HEK293T (cell line): ENCODE results near the gene SCYGR1.
"Not testable (repeated sequence)": the region's sequence is repeated elsewhere in the genome, so short reads cannot be mapped to it uniquely, and the experiment has no call there.

ENCODE experiments used
- CTCF ChIA-PET: fragments of 350-600 bp; formaldehyde crosslinking; extraction: SDS; loops from one replicate; lab custom pipeline; 2021; ENCODE audit warnings: antibody characterized with exemption, inconsistent platforms; lab: Yijun Ruan, JAX
- POLR2A ChIA-PET: fragments of 350-600 bp; formaldehyde crosslinking; extraction: SDS; loops from one replicate; lab custom pipeline; 2020; ENCODE audit warnings: antibody characterized with exemption, inconsistent platforms; lab: Yijun Ruan, JAX
- DNase-seq: peaks from one replicate; pipeline ENCODE4 v3.0.0; 2012; ENCODE audit warnings: mixed read lengths; ENCODE audit errors: extremely low spot score
- ARNT ChIP-seq: fragments of 450-650 bp; IDR thresholded peaks from 2 replicates; pipeline ENCODE4 v1.6.1; 2017; ENCODE audit warnings: mild to moderate bottlenecking
- BHLHE40 ChIP-seq: fragments of 450-650 bp; IDR thresholded peaks from 2 replicates; pipeline ENCODE4 v1.6.1; 2016; ENCODE audit warnings: mild to moderate bottlenecking, moderate library complexity, borderline replicate concordance
- CTBP1 ChIP-seq: fragments of 450-650 bp; IDR thresholded peaks from 2 replicates; pipeline ENCODE4 v1.6.1; 2016; ENCODE audit warnings: borderline replicate concordance
- ELF4 ChIP-seq: fragments of 450-650 bp; IDR thresholded peaks from 2 replicates; pipeline ENCODE4 v1.6.1; 2017; ENCODE audit warnings: antibody characterized with exemption
- FOXA1 ChIP-seq: fragments of 450-650 bp; IDR thresholded peaks from 2 replicates; pipeline ENCODE4 v1.6.1; 2016; ENCODE audit warnings: mild to moderate bottlenecking
- FOXK2 ChIP-seq: fragments of 450-650 bp; IDR thresholded peaks from 2 replicates; pipeline ENCODE4 v1.6.1; 2016; ENCODE audit warnings: mild to moderate bottlenecking
- FOXM1 ChIP-seq: fragments of 450-650 bp; IDR thresholded peaks from 2 replicates; pipeline ENCODE4 v1.6.1; 2017; ENCODE audit warnings: mild to moderate bottlenecking, borderline replicate concordance
- HDGF ChIP-seq: fragments of 450-650 bp; IDR thresholded peaks from 2 replicates; pipeline ENCODE4 v1.6.1; 2017; ENCODE audit warnings: antibody characterized with exemption, borderline replicate concordance
- L3MBTL2 ChIP-seq: fragments of 450-650 bp; conservative IDR thresholded peaks from 2 replicates; pipeline ENCODE4 v1.6.1; 2016; ENCODE audit warnings: mild to moderate bottlenecking
- LEF1 ChIP-seq: fragments of 450-650 bp; IDR thresholded peaks from 2 replicates; pipeline ENCODE4 v1.6.1; 2017; ENCODE audit warnings: mild to moderate bottlenecking, borderline replicate concordance
- NFRKB ChIP-seq: fragments of 450-650 bp; IDR thresholded peaks from 2 replicates; pipeline ENCODE4 v1.6.1; 2016; ENCODE audit warnings: mild to moderate bottlenecking, moderate library complexity
- SP1 ChIP-seq: fragments of 450-650 bp; IDR thresholded peaks from 2 replicates; pipeline ENCODE4 v1.6.1; 2017
- SUZ12 ChIP-seq: fragments of 450-650 bp; IDR thresholded peaks from 2 replicates; pipeline ENCODE4 v1.6.1; 2016; ENCODE audit warnings: mild to moderate bottlenecking
- TARDBP ChIP-seq: fragments of 450-650 bp; IDR thresholded peaks from 2 replicates; pipeline ENCODE4 v1.6.1; 2016
- ZNF384 ChIP-seq: fragments of 450-650 bp; IDR thresholded peaks from 2 replicates; pipeline ENCODE4 v1.6.1; 2016
- TF ChIP-seq, protein P1 (sequence below): fragments of 450-650 bp; IDR thresholded peaks from 2 replicates; pipeline ENCODE4 v1.6.1; 2016

SCYGR1 gene

DNA sequence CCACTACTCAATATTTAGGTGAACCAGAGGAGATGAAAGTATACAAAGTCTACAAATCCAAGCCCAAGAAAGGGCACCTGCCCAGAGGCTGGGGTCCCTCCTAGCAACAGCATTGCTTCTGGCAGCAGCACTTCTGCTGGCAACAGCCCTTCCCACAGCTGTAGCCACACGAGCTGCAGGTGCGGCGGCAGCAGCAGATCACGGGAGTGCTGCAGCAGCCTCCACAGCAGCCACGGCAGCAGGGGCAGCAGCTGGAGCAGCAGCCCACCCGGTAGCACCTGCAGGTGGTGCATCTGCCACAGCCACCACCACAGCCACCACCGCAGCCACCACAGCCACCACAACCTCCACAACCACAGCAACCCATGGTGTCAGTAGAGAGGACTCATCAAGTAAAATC lies at the start of gene SCYGR1:
SCYGR1 (minus strand) TSS at position 367 of the 400 bp plus-strand sequence; CDS start at position 367, 0 bp downstream.
- DNase-seq, POLR2A ChIA-PET, CTCF ChIA-PET: not testable (repeated sequence)

- no peak for DNase-seq
- ChIA-PET POLR2A (no interaction called here), CTCF (no interaction called here)
- no peak for TF ChIP-seq SUZ12
- no peak for TF ChIP-seq ARNT
- TF ChIP-seq ELF4 = no peak
- TF ChIP-seq CTBP1 = no peak
- no peak for TF ChIP-seq ZNF384
- no peak for TF ChIP-seq L3MBTL2
- TF ChIP-seq FOXA1 = no peak
- no peak for TF ChIP-seq HDGF
- TF ChIP-seq BHLHE40 = no peak
- no peak for TF ChIP-seq LEF1
- TF ChIP-seq FOXM1 = no peak
- TF ChIP-seq NFRKB = no peak
- no peak for TF ChIP-seq SP1
Measured at GRCh38 chr2:227436436-227437174, 48.9 kb upstream of the SCYGR1 start.

- no peak for DNase-seq
- CTCF ChIA-PET = no interaction called here
- POLR2A ChIA-PET = no interaction called here
- TF ChIP-seq LEF1 = no peak
- no peak for TF ChIP-seq SP1
- TF ChIP-seq CTBP1 = no peak
- no peak for TF ChIP-seq FOXM1
- TF ChIP-seq L3MBTL2 = no peak
- TF ChIP-seq NFRKB = no peak
- no peak for TF ChIP-seq BHLHE40
Measured at GRCh38 chr2:227433171-227433570, 45.4 kb upstream of the SCYGR1 start.

GRCh38 chr2:227430639-227431038 lies 42.9 kb upstream of the SCYGR1 start:
- ChIA-PET POLR2A (no interaction called here), CTCF (no interaction called here)
- TF ChIP-seq FOXM1 (no peak), TARDBP (no peak), NFRKB (no peak), FOXA1 (no peak)
- DNase-seq = no peak

DNA sequence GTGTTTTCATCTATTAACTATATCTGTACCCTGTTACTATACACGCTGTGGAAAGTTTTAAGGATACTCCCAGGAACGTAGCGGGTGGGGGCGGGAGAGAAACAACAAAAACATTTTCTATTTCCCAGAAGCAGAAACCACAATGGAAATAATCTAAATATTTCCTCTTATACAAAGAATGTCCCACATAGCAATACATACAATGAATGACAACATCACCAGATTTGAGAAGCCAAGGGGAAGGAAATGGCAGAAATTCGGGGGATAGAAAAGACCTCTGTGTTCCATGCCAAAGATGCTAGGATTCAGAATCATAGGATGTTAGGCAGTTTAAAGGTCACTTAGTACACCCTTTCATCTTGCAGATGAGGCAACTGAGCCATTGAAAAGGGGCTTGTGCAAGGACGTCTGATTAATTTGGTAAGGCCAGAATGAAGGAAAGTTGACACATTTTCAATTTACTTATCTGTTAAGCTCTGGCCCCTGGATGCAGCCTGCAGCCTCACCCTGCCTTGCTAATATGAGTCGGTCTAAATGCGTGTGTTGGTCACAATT lies 41.1 kb upstream of the SCYGR1 start:
- DNase-seq = no peak
- CTCF ChIA-PET = no interaction called here
- POLR2A ChIA-PET = no interaction called here
- no peak for TF ChIP-seq NFRKB
- TF ChIP-seq CTBP1 = no peak
- no peak for TF ChIP-seq BHLHE40
- no peak for TF ChIP-seq ARNT
- TF ChIP-seq ZNF384 = no peak
- TF ChIP-seq ELF4 = no peak
- no peak for TF ChIP-seq SP1

DNA sequence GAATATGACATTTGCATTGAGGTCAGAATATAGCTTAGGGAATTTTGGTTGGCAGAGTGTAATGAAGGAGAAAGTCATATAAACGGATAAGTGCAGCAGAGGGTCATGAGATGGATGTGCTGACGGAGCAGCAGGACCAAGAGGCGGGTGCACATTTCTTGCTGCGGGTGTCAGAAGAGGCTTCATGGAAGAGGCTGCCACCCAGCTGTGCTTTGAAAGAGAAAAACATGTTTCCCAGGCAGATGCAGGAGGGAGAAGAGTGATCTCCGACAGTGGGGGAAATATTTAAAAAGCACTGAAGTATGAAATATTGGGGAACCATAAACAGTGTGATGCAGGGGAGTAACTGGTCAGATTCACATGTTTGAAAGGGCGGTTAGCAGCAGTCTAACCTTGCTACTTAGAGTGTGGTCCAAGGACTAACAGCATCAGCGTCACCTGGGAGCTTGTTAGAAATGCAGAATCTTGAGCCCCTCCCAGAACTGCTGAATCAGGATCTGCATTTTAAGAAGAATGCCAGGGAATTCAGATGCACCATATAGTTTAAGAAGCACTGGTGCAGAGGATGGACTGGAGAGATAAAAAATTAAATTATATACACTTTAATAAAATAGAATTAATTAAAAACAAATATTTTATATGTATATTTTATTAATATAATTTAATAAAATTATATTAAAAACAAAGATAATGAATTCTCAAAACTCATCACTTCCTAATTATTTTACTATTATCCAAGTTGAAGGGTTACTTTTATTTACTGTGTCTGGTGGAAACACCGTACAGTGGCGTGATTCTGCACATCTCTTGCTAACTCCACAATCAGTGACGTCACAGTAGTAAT lies 36.1 kb upstream of the SCYGR1 start:
- ChIA-PET CTCF (no interaction called here), POLR2A (no interaction called here)
- no peak for DNase-seq
- TF ChIP-seq HDGF (no peak), TARDBP (no peak), SUZ12 (no peak), FOXM1 (no peak), L3MBTL2 (no peak), ELF4 (no peak), FOXA1 (no peak), ZNF384 (no peak), LEF1 (no peak), ARNT (no peak), CTBP1 (no peak), SP1 (no peak), BHLHE40 (no peak), FOXK2 (no peak), NFRKB (no peak)
- TF ChIP-seq, protein P1, sequence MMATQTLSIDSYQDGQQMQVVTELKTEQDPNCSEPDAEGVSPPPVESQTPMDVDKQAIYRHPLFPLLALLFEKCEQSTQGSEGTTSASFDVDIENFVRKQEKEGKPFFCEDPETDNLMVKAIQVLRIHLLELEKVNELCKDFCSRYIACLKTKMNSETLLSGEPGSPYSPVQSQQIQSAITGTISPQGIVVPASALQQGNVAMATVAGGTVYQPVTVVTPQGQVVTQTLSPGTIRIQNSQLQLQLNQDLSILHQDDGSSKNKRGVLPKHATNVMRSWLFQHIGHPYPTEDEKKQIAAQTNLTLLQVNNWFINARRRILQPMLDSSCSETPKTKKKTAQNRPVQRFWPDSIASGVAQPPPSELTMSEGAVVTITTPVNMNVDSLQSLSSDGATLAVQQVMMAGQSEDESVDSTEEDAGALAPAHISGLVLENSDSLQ = no peak

- TF ChIP-seq BHLHE40 = no peak
- no peak for TF ChIP-seq SP1
- TF ChIP-seq CTBP1 = no peak
- TF ChIP-seq LEF1 = no peak
- TF ChIP-seq L3MBTL2 = no peak
- no peak for TF ChIP-seq SUZ12
- no peak for TF ChIP-seq ELF4
- no peak for TF ChIP-seq NFRKB
- TF ChIP-seq FOXK2 = no peak
- no peak for TF ChIP-seq ZNF384
- TF ChIP-seq HDGF = no peak
- TF ChIP-seq, protein P1 = no peak
- TF ChIP-seq FOXM1 = no peak
- no peak for TF ChIP-seq FOXA1
- CTCF ChIA-PET = no interaction called here
- POLR2A ChIA-PET = no interaction called here
- no peak for DNase-seq
Measured at GRCh38 chr2:227420087-227421052, 32.6 kb upstream of the SCYGR1 start.
